Activated gamma-delta T cell treated with Interleukin-2 at 50 U/mL for 16 hours (primary cell): ENCODE data around the gene THSD7B.
"Not testable (repeated sequence)": the region's sequence is repeated elsewhere in the genome, so short reads cannot be mapped to it uniquely, and the experiment has no call there.

ENCODE experiments used
- DNase-seq: peaks from one replicate; pipeline ENCODE4 v3.0.0-alpha.2; 2020

THSD7B gene

DNA sequence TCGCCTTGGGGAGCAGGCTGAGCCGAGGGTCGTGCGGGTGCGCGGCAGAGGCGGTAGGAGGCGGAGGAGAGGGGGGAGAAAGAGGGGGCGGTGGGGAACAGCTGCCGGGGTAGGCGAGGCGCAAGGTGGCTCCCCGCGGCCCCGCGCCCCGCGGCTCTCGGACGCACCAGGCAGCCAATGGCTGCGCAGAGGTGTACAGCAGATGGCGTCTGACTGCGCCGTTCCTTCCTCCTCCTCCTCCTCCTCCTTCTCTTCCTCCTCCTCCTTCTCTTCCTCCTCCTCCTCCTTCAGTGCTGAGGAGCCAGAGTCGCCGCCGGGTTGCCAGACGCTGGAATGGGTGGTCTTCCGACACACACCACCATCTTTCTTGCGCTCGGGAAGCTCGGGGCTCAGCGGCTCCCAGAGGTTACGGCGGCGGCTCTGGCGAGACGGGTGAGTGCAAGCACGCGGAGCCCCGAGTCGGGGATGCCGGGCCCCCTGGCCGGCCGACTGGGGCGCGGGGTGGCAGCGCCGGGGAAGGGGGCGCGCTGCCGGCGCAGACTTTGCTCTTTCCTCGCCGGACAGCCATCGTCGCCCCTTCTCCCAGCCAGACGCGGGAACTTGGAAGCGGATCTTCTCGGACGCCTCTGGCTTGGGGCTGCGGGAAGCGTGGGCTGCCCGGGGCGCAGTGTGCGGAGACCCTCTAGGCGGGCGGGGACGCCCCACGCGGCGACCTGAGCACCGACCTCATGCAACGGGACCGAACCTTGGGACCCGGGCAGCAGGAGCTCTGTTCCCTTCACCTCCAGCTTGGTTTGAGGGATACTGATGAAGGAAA, at the start of gene THSD7B:
THSD7B (plus strand) TSS at position 290 of the 817 bp plus-strand sequence. CDS start 116,634 bp downstream, outside the sequence.
- no peak for DNase-seq

DNA sequence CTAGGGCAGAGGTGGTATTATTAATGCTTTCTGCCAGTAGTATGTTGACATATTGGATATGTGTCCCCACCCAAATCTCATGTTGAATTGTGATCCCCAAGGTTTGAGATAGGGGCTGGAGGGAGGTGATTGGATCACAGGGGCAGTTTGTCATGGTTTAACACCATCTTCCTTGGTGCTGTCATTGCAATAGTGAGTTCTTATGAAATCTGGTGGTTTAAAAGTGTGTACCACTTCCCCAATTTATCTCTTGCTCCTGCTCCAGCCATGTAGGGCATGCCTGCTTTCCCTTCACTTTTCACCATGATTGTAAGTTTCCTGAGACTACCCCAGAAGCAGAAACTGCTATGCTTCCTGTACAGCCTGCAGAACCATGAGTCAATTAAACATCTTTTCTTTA, 47.1 kb upstream of the THSD7B start:
- DNase-seq, result no peak

GRCh38 chr2:136727973-136728699, 37.2 kb upstream of the THSD7B start:
- DNase-seq, result no peak

DNA sequence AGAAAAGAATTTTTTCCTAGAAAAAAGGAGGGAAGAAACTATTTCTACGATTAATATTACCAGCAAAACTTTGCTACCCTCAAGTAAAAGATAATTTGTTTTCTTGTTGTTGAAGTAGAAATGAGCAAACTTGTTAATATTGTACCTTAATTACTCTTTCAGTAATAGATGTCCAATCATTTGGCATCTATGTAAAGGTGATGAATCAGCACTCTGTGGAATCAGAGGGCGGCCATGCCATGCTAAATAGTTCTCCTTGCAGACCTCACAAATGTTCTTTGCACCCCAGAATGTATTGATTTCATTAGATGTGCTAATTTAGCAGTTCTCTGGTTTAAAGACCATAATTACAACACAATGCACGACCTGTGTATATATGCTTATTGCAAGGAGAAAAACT, 29.1 kb upstream of the THSD7B start:
- DNase-seq, result no peak

- DNase-seq, result no peak
These were observed 27.3 kb upstream of the THSD7B start for GRCh38 chr2:136738044-136738443.

DNA sequence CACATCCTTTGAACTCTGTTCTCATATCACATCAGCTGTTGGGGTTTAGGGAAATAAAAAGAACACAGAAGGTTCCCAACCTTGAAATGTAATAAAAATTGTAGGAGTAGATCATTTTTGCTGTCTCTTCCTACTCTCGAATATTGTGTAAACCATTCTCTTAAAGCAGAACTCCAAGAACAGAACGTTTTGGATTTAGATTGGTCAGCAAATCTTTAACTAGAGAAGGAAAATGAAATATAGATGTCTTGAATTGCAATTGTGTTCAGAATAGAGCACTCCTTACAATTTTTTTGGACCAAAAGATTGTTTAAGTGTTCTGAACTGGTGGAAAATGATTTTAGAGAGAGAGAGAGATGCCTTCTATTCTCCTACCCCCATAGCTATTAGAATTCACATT, 23.9 kb upstream of the THSD7B start:
- no peak for DNase-seq

DNA sequence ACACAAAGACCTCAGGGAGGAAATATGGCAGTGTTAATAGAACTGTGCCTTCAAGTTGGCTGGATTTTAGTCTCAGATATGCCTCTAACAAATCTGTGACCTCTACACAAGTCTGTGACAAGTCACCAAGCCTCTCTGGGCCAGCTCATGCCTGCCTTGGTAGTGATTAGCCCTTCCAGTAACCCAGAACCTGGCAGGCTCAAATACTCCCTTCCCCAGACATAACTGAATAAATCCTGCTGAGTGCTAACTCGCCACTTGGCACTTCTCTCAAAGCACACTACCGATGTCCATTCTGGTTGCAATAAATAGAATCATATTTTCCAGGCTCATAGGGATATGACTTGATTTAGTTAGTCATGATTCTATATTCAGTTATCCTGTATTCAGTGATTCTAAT, 15.3 kb upstream of the THSD7B start:
- no peak for DNase-seq

DNA sequence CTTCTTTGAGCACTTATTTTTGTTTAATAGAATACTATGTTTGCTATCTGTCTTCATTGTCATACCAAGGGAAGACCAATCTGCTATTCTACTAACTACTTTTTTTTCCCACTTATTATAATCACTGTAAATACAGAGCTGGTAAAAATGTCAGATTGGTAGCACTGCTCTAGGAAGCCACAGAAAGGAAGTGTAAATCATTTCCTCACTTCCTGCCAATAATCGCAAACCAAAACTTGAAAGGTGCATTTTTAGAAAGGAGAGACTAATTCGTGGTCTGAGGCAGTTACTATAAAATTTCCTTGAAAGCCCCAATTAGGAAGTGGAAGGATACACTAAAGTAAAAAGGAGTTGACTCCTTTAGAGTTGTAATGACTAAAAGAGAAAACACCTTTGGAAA, 13.9 kb upstream of the THSD7B start:
- no peak for DNase-seq

DNA sequence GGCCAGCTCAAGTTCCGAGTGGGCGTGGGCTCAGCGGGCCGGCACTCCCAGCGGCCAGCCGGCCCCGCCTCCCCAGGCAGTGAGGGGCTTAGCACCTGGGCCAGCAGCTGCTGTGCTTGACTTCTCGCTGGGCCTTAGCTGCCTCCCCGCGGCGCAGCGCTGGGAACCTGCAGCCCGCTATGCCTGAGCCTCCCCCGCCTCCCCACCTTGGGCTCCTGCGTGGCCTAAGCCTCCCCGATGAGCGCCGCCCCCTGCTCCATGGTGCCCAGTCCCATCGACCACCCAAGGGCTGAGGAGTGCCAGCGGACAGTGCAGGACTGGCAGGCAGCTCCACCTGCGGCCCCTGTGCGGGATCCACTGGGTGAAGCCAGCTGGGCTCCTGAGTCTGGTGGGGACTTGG, 6.8 kb upstream of the THSD7B start:
- DNase-seq, result not testable (repeated sequence)

- DNase-seq, result no peak
These were observed 691 bp upstream of the THSD7B start for GRCh38 chr2:136764452-136765255.

DNA sequence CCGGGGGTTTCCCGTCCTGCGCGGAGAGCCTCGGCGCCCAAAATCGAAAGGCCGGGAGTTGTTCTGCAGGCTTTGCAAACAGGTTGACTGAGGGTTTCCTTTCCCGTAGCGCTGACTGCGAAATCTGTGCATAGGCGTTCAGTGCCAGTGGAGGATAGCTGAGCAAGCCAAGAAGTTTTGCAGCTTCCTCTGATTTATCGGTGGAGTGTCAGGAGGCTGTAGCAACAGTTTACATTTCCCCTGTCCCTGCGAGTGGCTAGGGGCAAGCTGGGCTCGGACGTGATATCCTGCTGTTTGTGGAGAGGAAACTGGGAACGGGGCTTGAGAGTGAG, 694 bp downstream of the THSD7B start:
- no peak for DNase-seq

DNA sequence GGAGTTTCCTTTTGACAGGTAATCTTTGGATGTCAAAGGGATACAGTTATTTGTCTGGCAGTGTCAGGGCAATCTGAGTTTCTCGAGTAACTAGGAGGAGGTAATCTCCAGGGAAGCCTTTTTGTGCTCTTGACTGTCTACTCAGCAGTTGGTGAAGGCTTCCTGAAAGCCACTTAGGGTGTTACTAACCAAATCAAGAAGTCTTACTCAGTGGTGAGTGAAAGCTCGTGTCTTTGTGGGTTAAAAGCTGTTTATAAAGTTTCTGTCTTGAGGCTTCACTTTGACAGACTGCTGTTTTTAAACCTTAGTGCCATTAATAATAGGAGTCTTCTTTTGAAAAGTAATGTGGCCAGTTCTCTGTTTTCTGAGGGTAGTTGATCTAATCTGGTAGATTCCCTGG, 1.7 kb downstream of the THSD7B start:
- no peak for DNase-seq

DNA sequence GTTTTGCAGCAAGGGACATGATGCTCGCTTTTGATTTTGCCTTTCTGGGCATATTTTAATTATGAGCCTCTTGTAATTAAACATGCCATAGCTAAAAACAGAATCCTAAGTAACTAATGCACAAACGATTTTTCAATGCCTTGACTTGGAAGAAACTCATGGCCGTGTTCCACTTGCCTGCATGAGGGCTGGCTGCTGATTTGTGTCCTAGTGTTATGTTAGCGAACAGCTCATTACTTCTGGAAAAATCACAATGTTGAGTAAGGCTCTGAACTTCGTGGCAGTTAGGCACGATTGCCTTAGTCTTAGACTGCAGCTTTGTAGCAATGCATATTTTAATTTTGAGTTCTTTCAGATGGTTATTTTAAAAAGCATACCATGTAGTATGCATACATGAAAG, 4.5 kb downstream of the THSD7B start:
- DNase-seq, result no peak

GRCh38 chr2:136770384-136770783, 5.0 kb downstream of the THSD7B start:
- no peak for DNase-seq

- DNase-seq, result no peak
These were observed 12.0 kb downstream of the THSD7B start for GRCh38 chr2:136777391-136777790.

- no peak for DNase-seq
These were observed 18.5 kb downstream of the THSD7B start for GRCh38 chr2:136783856-136784255.

- DNase-seq, result no peak
These were observed 19.9 kb downstream of the THSD7B start for GRCh38 chr2:136785215-136785614.

- no peak for DNase-seq
These were observed 22.6 kb downstream of the THSD7B start for GRCh38 chr2:136787970-136788369.

DNA sequence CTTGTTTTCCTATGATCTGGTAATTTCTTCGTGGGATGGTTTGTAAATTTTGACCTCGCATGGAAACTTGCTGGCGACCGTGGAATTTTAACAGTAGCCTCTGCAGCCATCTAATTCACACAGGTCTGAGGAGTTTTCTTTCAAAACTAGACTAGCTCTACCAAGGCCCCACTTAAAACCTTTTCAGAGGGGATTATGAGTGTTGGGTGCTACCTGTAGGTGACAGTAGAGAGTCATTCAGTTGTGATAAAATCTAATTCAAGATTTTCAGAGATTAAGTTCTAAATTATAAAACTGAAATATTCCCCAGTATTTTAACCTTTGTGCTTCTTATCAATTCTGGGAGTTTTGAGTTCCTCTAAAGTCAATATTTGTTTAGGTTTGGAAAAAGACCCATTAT, 31.0 kb downstream of the THSD7B start:
- no peak for DNase-seq

- no peak for DNase-seq
These were observed 33.4 kb downstream of the THSD7B start for GRCh38 chr2:136798766-136799165.

- DNase-seq, result no peak
These were observed 36.3 kb downstream of the THSD7B start for GRCh38 chr2:136801661-136802060.

GRCh38 chr2:136809998-136810397, 44.7 kb downstream of the THSD7B start:
- DNase-seq, result no peak

DNA sequence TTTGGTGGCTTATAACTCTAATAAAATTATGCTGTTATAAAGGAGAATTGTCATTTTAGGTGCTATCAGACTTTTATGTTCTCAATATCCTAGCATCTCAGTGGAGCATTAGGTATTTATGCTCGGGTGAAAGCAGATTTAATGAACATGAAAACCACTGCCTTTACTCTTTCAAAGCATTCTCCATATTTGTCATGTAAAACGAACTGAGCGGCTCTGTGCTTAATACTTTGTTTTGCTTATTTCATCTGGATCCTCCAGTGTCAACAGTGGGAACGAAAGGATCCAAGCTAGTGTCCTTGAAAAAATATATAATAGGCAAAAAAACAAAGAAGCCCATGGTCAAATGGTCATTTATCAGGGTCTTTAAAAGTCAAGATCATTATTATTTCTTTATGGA, 53.5 kb downstream of the THSD7B start:
- DNase-seq, result no peak

- no peak for DNase-seq
These were observed 57.9 kb downstream of the THSD7B start for GRCh38 chr2:136823291-136823690.
